Caco-2 (cell line): ENCODE results near the gene CACNB1. TPM values are rescaled to one million over a fixed set of nuclear protein-coding genes. Genes with fewer than 3 reads are reported as not detected.

Experiments
- BruUV-seq: library from RNA; stranded (reverse); fragments of 400-500 nt; replicated peaks from 2 replicates; lab custom pipeline; 2021; lab: Mats Ljungman, UMichigan
- CTCF ChIA-PET: fragments of 300-600 bp; sonication (Branson Sonifier 250); formaldehyde crosslinking; loops from one replicate; lab custom pipeline; 2022; ENCODE audit warnings: antibody characterized with exemption; lab: Charles Lee
- POLR2A ChIA-PET: fragments of 300-600 bp; sonication (Branson Sonifier 250); formaldehyde crosslinking; loops from one replicate; lab custom pipeline; 2022; ENCODE audit warnings: antibody characterized with exemption; lab: Charles Lee
- DNase-seq, 2 experiments: peaks; one replicate each; pipeline versions ENCODE4 v3.0.0 to v3.0.0-alpha.2; 2020 to 2022
- H3K27me3 ChIP-seq: replicated peaks from 2 replicates; pipeline ENCODE4 v1.6.0; 2011; ENCODE audit warnings: low read length; ENCODE audit not compliant: control insufficient read depth, insufficient read depth
- H3K36me3 ChIP-seq: 2 replicates; pipeline ENCODE4 v1.5.1; 2011; ENCODE audit warnings: low read length; ENCODE audit not compliant: control insufficient read depth, insufficient read depth
- H3K4me1 ChIP-seq: fragments of 250-450 bp; sonication (Bioruptor Pico); 2 replicates; pipeline ENCODE4 v1.5.1; 2020; ENCODE audit warnings: mild to moderate bottlenecking
- H3K4me3 ChIP-seq: 2 replicates; pipeline ENCODE4 v1.5.1; 2011; ENCODE audit warnings: low read depth, mild to moderate bottlenecking, control low read depth, low read length
- H3K9me3 ChIP-seq: fragments of 250-450 bp; sonication (Bioruptor Pico); 2 replicates; pipeline ENCODE4 v1.5.1; 2020; ENCODE audit warnings: mild to moderate bottlenecking, moderate library complexity
- H3K27ac Mint-ChIP-seq: one replicate; pipeline ENCODE4 v1.8.0; 2022; ENCODE audit warnings: mixed read lengths; ENCODE audit not compliant: unreplicated experiment
- H3K27me3 Mint-ChIP-seq: one replicate; pipeline ENCODE4 v1.8.0; 2022; ENCODE audit warnings: mixed read lengths; ENCODE audit not compliant: insufficient read depth, unreplicated experiment
- H3K36me3 Mint-ChIP-seq: one replicate; pipeline ENCODE4 v1.8.0; 2022; ENCODE audit warnings: mild to moderate bottlenecking, mixed read lengths; ENCODE audit not compliant: insufficient read depth, unreplicated experiment
- H3K4me1 Mint-ChIP-seq: one replicate; pipeline ENCODE4 v1.8.0; 2022; ENCODE audit warnings: low read depth, mixed read lengths; ENCODE audit not compliant: unreplicated experiment
- H3K4me3 Mint-ChIP-seq: one replicate; pipeline ENCODE4 v1.8.0; 2022; ENCODE audit warnings: mild to moderate bottlenecking, moderate library complexity, mixed read lengths; ENCODE audit not compliant: unreplicated experiment
- H3K9me3 Mint-ChIP-seq: one replicate; pipeline ENCODE4 v1.8.0; 2022; ENCODE audit warnings: mixed read lengths; ENCODE audit not compliant: unreplicated experiment
- CTCF ChIP-seq, 2 experiments: fragments of 200-600 bp in 1 of 2; IDR thresholded peaks; 1 replicate in 1 of 2; 2 replicates in 1 of 2; pipeline versions ENCODE4 v1.5.1 to v1.8.0; 2011 to 2022; ENCODE audit warnings: antibody characterized with exemption in 1 of 2, control low read depth in 1 of 2, inconsistent platforms in 1 of 2, low read depth in 1 of 2, low read length in 1 of 2, mild to moderate bottlenecking in 1 of 2, moderate library complexity in 1 of 2; ENCODE audit not compliant: insufficient read depth in 1 of 2, severe bottlenecking in 1 of 2, unreplicated experiment in 1 of 2
- intact Hi-C: fragments of 100-400 bp; cut with micrococcal nuclease; formaldehyde crosslinking; loops from one replicate; pipeline ENCODE4 v1.10.0; 2022; ENCODE audit not compliant: unreplicated experiment
- total RNA-seq: library from RNA; stranded (reverse); gene quantifications from 2 replicates; pipeline ENCODE4 v1.2.3, GENCODE V29; 2022

Gene CACNB1
- total RNA-seq, 1 experiment from 2014 or later, result 7.0 TPM

- Histone ChIP-seq H3K36me3 (peaks cover 1% of the 10 kb centered on the region; the same call in 1 of the 2 replicates), H3K9me3 (no peaks in the 10 kb centered on the region), H3K27me3 (no peaks in the 10 kb centered on the region), H3K4me3 (no peak overlapping the region), H3K4me1 (no peaks in the 10 kb centered on the region)
- Mint-ChIP-seq H3K27ac (no peak overlapping the region), H3K27me3 (peaks cover 5% of the 10 kb centered on the region), H3K4me1 (no peaks in the 10 kb centered on the region), H3K9me3 (no peaks in the 10 kb centered on the region), H3K36me3 (peaks cover 13% of the 10 kb centered on the region), H3K4me3 (no peak overlapping the region)
- no peak for TF ChIP-seq CTCF (IDR thresholded peaks at IDR 0.05; ENCODE audit: insufficient read depth in 1 of 2, low read depth in 1 of 2, low read length in 1 of 2, severe bottlenecking in 1 of 2, unreplicated experiment in 1 of 2)
- intact Hi-C loops, result loop anchor here (5.0 kb wide), 1 partner anchor 338 kb away; no protein-coding TSS in a partner anchor
- BruUV-seq, result no TSS peak
- CTCF ChIA-PET, result interaction anchor here (0.6 to 6.6 kb wide), 6 partner anchors 15 to 338 kb away, joined by 3 to 123 read pairs (median 3); no protein-coding TSS in a partner anchor
- DNase-seq, result no peak
- POLR2A ChIA-PET, result interaction anchor here (0.6 kb wide), 1 partner anchor 242 kb away, joined by 3 read pairs; the partner anchor contains the start of gene FBXO47
Observed at GRCh38 chr17:39209317-39210092, 12.0 kb upstream of the CACNB1 start.

- BruUV-seq, result no TSS peak
- peaks cover 5% of the 10 kb centered on the region for H3K27me3 Mint-ChIP-seq
- no peaks in the 10 kb centered on the region for H3K9me3 Mint-ChIP-seq
- no peaks in the 10 kb centered on the region for H3K9me3 ChIP-seq
- no peak overlapping the region for H3K4me3 ChIP-seq
- TF ChIP-seq CTCF (IDR thresholded peaks at IDR 0.05; ENCODE audit: insufficient read depth in 1 of 2, low read depth in 1 of 2, low read length in 1 of 2, severe bottlenecking in 1 of 2, unreplicated experiment in 1 of 2), result no peak
- H3K27ac Mint-ChIP-seq, result no peak overlapping the region
- no peak overlapping the region for H3K4me3 Mint-ChIP-seq
- no peak for DNase-seq
- H3K36me3 Mint-ChIP-seq, result peaks cover 19% of the 10 kb centered on the region
- H3K36me3 ChIP-seq, result peaks cover 1% of the 10 kb centered on the region; the same call in 1 of the 2 replicates
- intact Hi-C loops, result loop anchor here (5.0 kb wide), 1 partner anchor 338 kb away; no protein-coding TSS in a partner anchor
- ChIA-PET POLR2A (interaction anchor here (0.6 kb wide), 1 partner anchor 242 kb away, joined by 3 read pairs; the partner anchor contains the start of gene FBXO47), CTCF (interaction anchor here (0.6 to 6.6 kb wide), 8 partner anchors 9 to 339 kb away, joined by 3 to 123 read pairs (median 3); partner anchors contain the start of gene RPL19)
- H3K27me3 ChIP-seq, result no peaks in the 10 kb centered on the region
- no peaks in the 10 kb centered on the region for H3K4me1 Mint-ChIP-seq
- no peaks in the 10 kb centered on the region for H3K4me1 ChIP-seq
Observed at GRCh38 chr17:39208893-39209292, 11.4 kb upstream of the CACNB1 start.

DNA sequence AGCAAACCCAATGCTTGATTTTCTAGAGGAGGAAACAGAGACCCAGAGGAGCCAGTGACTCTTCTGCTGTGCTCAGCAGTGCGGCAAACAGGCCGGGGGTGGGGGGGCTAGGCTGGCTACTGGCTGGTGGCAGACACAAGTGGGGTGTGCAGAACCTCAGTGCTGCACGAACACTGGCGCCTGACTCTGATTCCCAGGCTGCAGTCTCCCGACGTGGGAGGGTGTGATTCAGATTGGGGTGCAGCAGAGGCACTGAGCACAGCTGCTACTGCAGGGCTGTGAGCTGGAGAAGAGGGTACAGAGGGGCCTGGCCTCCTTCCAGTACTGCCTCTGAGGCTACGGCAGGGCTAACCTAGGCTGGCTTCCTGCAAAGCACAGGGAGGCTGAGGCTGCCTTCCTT is 10.7 kb upstream of the CACNB1 start:
- no peak overlapping the region for H3K4me3 ChIP-seq
- H3K36me3 Mint-ChIP-seq, result peaks cover 26% of the 10 kb centered on the region
- H3K4me1 Mint-ChIP-seq, result no peaks in the 10 kb centered on the region
- POLR2A ChIA-PET, result no interaction called here
- no peaks in the 10 kb centered on the region for H3K4me1 ChIP-seq
- no TSS peak for BruUV-seq
- DNase-seq, result no peak
- CTCF ChIA-PET, result interaction anchor here (1.1 to 6.6 kb wide), 5 partner anchors 10 to 339 kb away, joined by 3 to 123 read pairs (median 4); no protein-coding TSS in a partner anchor
- H3K4me3 Mint-ChIP-seq, result no peak overlapping the region
- intact Hi-C loops, result loop anchor here (5.0 kb wide), 1 partner anchor 339 kb away; no protein-coding TSS in a partner anchor
- H3K27me3 Mint-ChIP-seq, result peaks cover 5% of the 10 kb centered on the region
- TF ChIP-seq CTCF (IDR thresholded peaks at IDR 0.05; ENCODE audit: insufficient read depth in 1 of 2, low read depth in 1 of 2, low read length in 1 of 2, severe bottlenecking in 1 of 2, unreplicated experiment in 1 of 2), result no peak
- no peaks in the 10 kb centered on the region for H3K27me3 ChIP-seq
- H3K9me3 Mint-ChIP-seq, result no peaks in the 10 kb centered on the region
- H3K36me3 ChIP-seq, result peaks cover 3% of the 10 kb centered on the region
- no peak overlapping the region for H3K27ac Mint-ChIP-seq
- H3K9me3 ChIP-seq, result no peaks in the 10 kb centered on the region
